Glutamatergic neuron (in vitro differentiated cells): ENCODE data around the gene CCDC195. TPM values are rescaled to one million over a fixed set of nuclear protein-coding genes. Genes with fewer than 3 reads are reported as not detected.
A peak's percentile ranks its signal among the peaks of the same experiment; 100 is the strongest.

Source experiments
- DNase-seq: peaks from one replicate; pipeline ENCODE4 v3.0.0; 2022
- H3K27ac Mint-ChIP-seq: one replicate; pipeline ENCODE4 v1.8.0; 2020; ENCODE audit warnings: mild to moderate bottlenecking, mixed read lengths, inconsistent platforms; ENCODE audit not compliant: unreplicated experiment
- H3K27me3 Mint-ChIP-seq: one replicate; pipeline ENCODE4 v1.8.0; 2020; ENCODE audit warnings: mild to moderate bottlenecking, moderate library complexity, mixed read lengths, inconsistent platforms; ENCODE audit not compliant: unreplicated experiment
- H3K36me3 Mint-ChIP-seq: one replicate; pipeline ENCODE4 v1.8.0; 2020; ENCODE audit warnings: mild to moderate bottlenecking, mixed read lengths, inconsistent platforms; ENCODE audit not compliant: unreplicated experiment
- H3K4me1 Mint-ChIP-seq: one replicate; pipeline ENCODE4 v1.8.0; 2020; ENCODE audit warnings: mild to moderate bottlenecking, low read depth, mixed read lengths, inconsistent platforms; ENCODE audit not compliant: unreplicated experiment
- H3K4me3 Mint-ChIP-seq: one replicate; pipeline ENCODE4 v1.8.0; 2020; ENCODE audit warnings: mild to moderate bottlenecking, mixed read lengths, inconsistent platforms; ENCODE audit not compliant: unreplicated experiment
- H3K9me3 Mint-ChIP-seq: one replicate; pipeline ENCODE4 v1.8.0; 2020; ENCODE audit warnings: mild to moderate bottlenecking, moderate library complexity, mixed read lengths, inconsistent platforms; ENCODE audit not compliant: unreplicated experiment
- total RNA-seq: library from RNA; stranded (reverse); fragmentation: NEBNext Ultra II Directional; extraction: Animal tissue kit (Norgen Biotek cat#: 25700); gene quantifications from one replicate; pipeline ENCODE4 v1.2.1, GENCODE V29; 2021; ENCODE audit not compliant: unreplicated experiment
- TF ChIP-seq, protein P1 (sequence below): fragments of 200-600 bp; sonication (generic); IDR thresholded peaks from one replicate; pipeline ENCODE4 v1.5.0; 2021; ENCODE audit not compliant: partially characterized antibody, unreplicated experiment

Gene CCDC195
- total RNA-seq, 1 donor from 2014 or later = not detected

DNA sequence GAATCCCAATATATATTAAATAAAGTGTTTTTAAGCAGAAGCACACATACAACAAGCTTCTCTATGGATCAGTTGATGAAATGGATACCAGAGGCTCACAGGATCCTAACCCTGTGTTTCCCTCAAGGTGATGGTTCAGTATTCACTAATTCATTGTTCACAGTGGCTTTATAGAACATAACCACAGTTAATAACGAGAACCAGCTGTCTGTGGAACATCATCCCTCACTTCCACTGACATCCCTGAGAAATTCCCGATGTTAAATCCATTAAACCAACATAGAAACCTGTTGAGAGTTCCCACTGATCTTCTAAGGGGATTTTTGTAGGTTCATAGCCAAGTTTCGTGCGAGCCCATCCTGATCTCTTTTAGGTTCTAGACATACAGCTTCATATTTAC lies 29.0 kb downstream of the CCDC195 start:
- H3K4me1 Mint-ChIP-seq = peaks cover 5% of the 10 kb centered on the region
- no peaks in the 10 kb centered on the region for H3K9me3 Mint-ChIP-seq
- DNase-seq = no peak
- no peak overlapping the region for H3K27ac Mint-ChIP-seq
- H3K36me3 Mint-ChIP-seq = no peaks in the 10 kb centered on the region
- H3K4me3 Mint-ChIP-seq = no peak overlapping the region
- H3K27me3 Mint-ChIP-seq = peaks cover under 1% of the 10 kb centered on the region
- TF ChIP-seq, protein P1, sequence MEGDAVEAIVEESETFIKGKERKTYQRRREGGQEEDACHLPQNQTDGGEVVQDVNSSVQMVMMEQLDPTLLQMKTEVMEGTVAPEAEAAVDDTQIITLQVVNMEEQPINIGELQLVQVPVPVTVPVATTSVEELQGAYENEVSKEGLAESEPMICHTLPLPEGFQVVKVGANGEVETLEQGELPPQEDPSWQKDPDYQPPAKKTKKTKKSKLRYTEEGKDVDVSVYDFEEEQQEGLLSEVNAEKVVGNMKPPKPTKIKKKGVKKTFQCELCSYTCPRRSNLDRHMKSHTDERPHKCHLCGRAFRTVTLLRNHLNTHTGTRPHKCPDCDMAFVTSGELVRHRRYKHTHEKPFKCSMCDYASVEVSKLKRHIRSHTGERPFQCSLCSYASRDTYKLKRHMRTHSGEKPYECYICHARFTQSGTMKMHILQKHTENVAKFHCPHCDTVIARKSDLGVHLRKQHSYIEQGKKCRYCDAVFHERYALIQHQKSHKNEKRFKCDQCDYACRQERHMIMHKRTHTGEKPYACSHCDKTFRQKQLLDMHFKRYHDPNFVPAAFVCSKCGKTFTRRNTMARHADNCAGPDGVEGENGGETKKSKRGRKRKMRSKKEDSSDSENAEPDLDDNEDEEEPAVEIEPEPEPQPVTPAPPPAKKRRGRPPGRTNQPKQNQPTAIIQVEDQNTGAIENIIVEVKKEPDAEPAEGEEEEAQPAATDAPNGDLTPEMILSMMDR = no peak

DNA sequence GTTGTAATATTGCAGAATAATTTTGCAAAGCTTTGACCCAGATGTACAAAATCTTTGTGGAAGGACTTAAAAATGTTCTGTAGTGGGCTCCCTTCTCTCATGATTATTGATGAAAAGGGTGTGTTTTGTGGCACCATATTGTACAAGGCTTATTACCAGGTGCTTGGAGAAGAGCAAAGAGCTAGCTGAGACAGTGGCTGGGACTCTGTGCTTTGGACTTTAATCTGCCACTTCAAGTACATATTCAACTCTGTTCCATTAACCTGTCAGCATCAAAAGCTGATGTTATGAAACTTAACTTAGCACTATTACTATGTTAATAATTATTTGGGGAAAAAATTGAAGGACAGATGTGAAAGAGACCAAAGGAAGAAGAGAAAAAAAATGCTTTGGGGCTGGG lies 31.0 kb downstream of the CCDC195 start:
- peaks cover 1% of the 10 kb centered on the region for H3K9me3 Mint-ChIP-seq
- no peak overlapping the region for H3K4me3 Mint-ChIP-seq
- H3K4me1 Mint-ChIP-seq = peaks cover 8% of the 10 kb centered on the region
- no peaks in the 10 kb centered on the region for H3K36me3 Mint-ChIP-seq
- TF ChIP-seq, protein P1 = no peak
- H3K27ac Mint-ChIP-seq = no peak overlapping the region
- no peak for DNase-seq
- no peaks in the 10 kb centered on the region for H3K27me3 Mint-ChIP-seq

DNA sequence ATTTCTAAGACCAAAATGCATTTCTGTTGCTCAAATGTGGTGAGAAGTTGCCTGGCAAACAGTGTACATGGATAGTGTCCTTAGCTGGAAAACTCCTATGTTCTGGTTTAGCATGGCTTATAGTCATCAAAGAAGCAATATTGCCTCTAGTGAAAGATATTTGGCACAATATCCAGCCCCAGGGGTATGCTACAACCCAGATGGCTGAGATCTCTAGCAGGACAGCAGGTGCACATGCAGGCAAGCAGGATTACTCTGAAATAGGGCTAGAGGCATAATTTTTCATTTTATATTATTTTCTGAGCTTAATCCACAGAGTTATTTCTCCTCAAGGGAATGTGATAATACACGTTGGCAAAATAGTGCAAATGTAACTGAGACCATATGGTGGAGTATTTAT lies 34.0 kb downstream of the CCDC195 start:
- Mint-ChIP-seq H3K9me3 (peaks cover 1% of the 10 kb centered on the region), H3K27me3 (peaks cover 2% of the 10 kb centered on the region), H3K36me3 (no peaks in the 10 kb centered on the region), H3K4me3 (no peak overlapping the region), H3K27ac (peak overlapping the region; percentile 72), H3K4me1 (peaks cover 8% of the 10 kb centered on the region)
- DNase-seq = peak; percentile 25
- TF ChIP-seq, protein P1 = no peak

DNA sequence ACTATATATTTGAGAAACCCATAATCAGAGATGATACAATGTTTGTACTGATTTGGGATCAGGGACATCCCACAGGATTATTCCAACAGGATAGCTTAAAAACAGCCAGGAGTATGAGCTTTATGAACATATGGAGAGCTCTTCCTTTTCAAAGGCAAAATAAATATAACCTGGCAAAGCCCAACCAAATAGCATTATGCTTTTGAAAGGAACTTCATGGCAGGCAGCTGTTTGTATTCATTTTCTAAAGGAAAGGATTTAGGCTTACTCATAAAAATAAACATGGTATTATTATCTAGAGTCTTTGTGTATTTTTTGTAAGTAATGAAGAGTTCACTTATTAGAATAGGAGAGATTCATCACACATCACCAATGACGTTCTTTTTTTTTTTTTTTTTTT lies 44.4 kb downstream of the CCDC195 start:
- Mint-ChIP-seq H3K9me3 (no peaks in the 10 kb centered on the region), H3K27me3 (no peaks in the 10 kb centered on the region), H3K4me3 (no peak overlapping the region)

DNA sequence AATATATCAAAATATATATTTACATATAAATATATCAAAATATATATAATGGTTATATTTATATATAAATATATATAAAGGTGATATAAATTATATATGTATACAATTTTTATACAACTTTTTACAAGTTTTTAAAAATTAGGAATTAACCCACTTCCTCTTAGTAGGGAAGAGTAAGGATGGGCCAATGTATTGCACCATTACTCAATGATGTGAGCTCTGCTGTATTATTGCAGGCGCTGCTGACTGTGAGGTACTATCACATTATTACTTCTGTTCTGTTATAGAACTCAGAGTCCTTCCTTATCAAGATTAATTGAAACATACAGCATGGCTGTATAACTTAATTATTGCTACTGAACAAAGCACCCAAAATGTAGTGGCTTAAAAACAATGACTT lies 46.0 kb downstream of the CCDC195 start:
- no peaks in the 10 kb centered on the region for H3K4me1 Mint-ChIP-seq
- no peak overlapping the region for H3K4me3 Mint-ChIP-seq
- no peak for DNase-seq
- TF ChIP-seq, protein P1 = no peak
- no peaks in the 10 kb centered on the region for H3K27me3 Mint-ChIP-seq
- no peaks in the 10 kb centered on the region for H3K9me3 Mint-ChIP-seq
- no peak overlapping the region for H3K27ac Mint-ChIP-seq
- no peaks in the 10 kb centered on the region for H3K36me3 Mint-ChIP-seq

More for the DNA sequence above, 44.4 kb downstream of the CCDC195 start:
- no peaks in the 10 kb centered on the region for H3K4me1 Mint-ChIP-seq
- no peaks in the 10 kb centered on the region for H3K36me3 Mint-ChIP-seq
- no peak overlapping the region for H3K27ac Mint-ChIP-seq
- DNase-seq = no peak
- TF ChIP-seq, protein P1 = no peak
